HL-60/S4 treated with retinoic acid at 250 ng/mL for 4 days and 3 days (cell line): ENCODE data around the gene CCR5AS.

ENCODE experiments used
- in situ Hi-C: fragments of 300-500 bp; cut with MboI; formaldehyde crosslinking; loops from 2 replicates; pipeline ENCODE4 v1.7.0; 2022; ENCODE audit warnings: low sequenced_read_pairs

Gene CCR5AS

DNA sequence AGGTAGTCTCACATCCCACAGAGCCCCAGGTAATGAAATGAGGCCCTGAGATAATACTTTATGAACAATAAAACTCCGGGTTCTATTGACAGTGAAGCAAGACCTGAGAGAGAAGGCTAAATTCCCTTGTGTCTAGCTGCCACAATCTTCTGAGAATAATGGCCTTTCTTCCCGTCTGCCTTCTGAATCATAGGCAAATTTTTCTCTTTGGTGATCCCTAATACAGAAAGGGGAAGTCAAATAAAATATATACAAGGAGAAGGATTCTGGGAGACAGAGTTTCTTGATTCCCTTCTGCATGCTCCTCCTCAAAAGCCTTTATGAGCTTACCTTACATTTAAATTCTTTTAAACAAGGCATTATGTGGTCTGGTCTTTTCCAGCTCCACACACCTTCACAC, 82.8 kb downstream of the CCR5AS start:
- in situ Hi-C loops = no loop called here

DNA sequence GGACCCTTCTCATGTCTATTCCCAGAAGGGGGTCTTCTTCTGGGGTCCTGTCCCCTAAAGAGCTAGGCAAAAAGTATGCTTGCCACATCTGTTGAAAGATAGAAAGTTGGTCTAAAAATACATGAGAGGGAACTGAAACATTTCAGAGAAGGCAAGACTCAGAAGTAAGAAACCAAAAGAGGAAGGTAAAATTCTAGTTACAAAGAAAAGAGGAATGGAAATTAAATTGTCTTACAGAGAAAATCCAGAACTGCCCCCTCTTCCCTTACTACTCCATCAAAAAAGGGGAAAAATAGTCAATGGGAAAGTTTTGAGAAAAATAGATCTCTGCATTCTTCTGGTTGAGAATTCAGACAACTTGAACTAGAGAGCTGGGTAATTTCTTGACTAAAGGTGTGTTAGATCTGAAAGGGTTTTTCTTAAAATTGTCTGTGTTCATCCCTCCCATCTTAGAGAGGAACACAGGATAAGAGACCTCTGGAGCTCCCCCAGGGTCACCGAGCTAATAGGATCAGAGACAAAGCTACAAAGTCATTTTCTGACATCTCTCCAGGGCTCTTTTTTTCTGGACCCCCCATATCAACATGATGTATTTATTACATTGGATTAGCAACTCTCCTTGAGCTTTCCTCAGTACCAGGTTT, 85.3 kb downstream of the CCR5AS start:
- in situ Hi-C loops = no loop called here

DNA sequence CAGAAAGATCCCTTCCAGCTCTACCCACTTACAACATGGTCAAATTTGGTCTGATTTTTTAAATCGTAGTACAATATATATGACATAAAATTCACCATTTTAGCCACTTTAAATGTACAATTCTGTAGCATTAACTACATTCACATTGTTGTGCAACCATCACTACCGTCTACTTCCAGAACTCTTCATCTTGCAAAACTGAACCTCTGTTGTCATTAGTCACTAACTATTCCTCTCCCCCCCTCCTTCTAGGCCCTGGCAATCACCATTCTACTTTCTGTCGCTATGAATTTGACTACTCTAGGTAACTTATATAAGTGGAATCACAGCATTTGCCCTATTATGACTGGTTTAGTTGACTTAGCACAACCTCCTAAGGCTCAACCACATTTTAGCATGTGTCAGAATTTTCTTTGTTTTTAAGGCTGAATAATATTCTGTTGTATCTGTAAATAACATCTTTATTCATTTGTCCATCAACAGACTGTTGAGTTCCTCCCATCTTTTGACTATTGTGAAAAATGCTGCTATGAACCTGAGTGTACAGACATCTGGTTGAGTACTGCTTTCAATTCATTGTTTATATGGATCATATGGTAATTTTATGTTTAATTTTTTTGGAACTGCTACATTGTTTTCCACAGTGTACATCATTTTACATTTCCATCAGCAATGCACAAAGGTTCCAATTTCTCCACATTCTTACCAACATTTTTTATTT, 88.5 kb downstream of the CCR5AS start:
- in situ Hi-C loops = no loop called here

- in situ Hi-C loops = no loop called here
Observed at GRCh38 chr3:46316206-46316605, 90.7 kb downstream of the CCR5AS start.

DNA sequence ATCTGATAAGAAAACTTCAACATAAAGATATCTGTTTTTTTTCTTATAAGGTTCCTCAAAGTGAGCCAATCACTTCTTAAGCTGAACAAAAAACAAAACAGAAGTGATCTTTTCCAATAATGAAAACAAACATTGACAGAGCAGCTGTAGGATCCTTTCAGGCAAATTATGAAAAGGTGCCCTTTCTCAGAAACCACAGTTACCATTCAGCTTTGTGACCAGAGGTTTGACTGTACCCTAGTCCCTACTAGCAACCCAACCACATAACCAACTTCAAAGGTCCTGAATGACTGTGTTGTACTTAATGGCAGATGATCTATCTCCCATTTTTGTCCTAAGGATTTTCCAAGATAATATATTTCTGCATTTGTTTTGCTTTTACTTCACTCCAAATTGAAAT, 92.3 kb downstream of the CCR5AS start:
- in situ Hi-C loops = no loop called here
